ENCODE measurements around the gene STARD7.
"Not testable (repeated sequence)": the region's sequence is repeated elsewhere in the genome, so short reads cannot be mapped to it uniquely, and the experiment has no call there.

DNA sequence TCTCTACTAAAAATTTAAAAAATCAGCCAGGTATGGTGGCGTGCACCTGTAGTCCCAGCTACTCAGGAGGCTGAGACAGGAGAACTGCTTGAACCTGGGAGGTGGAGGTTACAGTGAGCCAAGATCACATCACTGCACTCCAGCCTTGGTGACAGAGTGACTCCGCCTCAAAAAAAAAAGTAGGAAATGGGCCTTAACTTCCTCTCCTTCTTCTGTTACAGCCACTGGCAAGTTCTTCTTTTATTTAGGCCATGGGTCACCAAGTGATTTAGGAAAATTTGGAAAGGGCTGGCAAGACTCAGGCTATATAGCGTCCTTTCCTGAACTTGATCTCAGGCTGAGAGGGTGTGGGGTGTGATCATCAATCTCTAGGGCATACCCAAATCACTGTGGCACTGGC is 49.1 kb upstream of the STARD7 start:
- not testable (repeated sequence) for TF ChIP-seq EHMT2 (IDR thresholded peaks at IDR 0.05; ENCODE audit: low read depth)
- TF ChIP-seq, protein P1, sequence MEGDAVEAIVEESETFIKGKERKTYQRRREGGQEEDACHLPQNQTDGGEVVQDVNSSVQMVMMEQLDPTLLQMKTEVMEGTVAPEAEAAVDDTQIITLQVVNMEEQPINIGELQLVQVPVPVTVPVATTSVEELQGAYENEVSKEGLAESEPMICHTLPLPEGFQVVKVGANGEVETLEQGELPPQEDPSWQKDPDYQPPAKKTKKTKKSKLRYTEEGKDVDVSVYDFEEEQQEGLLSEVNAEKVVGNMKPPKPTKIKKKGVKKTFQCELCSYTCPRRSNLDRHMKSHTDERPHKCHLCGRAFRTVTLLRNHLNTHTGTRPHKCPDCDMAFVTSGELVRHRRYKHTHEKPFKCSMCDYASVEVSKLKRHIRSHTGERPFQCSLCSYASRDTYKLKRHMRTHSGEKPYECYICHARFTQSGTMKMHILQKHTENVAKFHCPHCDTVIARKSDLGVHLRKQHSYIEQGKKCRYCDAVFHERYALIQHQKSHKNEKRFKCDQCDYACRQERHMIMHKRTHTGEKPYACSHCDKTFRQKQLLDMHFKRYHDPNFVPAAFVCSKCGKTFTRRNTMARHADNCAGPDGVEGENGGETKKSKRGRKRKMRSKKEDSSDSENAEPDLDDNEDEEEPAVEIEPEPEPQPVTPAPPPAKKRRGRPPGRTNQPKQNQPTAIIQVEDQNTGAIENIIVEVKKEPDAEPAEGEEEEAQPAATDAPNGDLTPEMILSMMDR (IDR thresholded peaks at IDR 0.05), result not testable (repeated sequence)

Data from A549 (cell line).